GM19463 (cell line): ENCODE results near the gene KLRC1.
"Not testable (repeated sequence)": the region's sequence is repeated elsewhere in the genome, so short reads cannot be mapped to it uniquely, and the experiment has no call there.

ENCODE experiments used
- ATAC-seq: cut with Tn5 transposase; IDR thresholded peaks from one replicate; pipeline ENCODE4 v1.9.1; 2021; ENCODE audit warnings: mild to moderate bottlenecking, moderate library complexity; ENCODE audit not compliant: unreplicated experiment

Gene KLRC1

DNA sequence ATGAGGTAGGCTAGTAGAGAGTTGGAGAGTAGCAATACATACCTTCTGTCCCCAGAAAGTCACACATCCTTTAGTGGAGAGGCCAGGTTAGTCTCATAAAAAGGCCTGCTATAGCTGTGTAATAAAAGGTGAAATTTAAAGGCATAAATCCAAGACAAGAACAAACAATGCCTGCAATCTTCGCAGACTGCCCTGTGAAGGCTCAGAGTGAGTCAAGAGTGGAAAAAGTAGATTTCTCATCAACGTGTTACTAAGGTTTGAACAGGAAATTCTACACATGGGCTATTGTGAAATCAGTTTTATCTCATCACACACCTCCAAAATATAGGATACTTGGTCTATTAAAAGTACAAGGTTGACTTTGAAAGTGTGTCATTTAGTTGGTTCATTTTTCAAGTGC is at the start of gene KLRC1:
Gene KLRC1, minus strand, starts transcription at position 222 of the 400 bp plus-strand sequence. CDS start 2,221 bp downstream, outside the sequence.
- ATAC-seq: no peak

DNA sequence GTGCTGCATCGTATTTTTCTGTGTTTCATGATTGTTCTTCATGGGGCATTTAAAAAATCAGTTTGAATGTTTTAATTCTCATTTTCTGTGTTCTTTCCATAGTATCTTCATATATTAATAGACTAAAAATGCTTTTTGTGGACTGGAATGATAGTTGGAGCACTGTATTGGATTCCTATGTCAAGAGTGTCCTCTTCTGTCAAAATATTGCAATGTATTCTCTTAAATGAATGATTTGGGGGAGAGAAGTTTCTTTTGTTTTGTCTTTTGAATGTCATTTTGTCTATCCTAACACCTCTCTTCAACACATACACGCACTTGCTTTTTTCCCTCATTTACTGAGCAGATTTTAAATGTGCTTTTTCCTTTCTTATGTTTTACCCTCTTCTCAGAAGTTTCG is 47.9 kb upstream of the KLRC1 start:
- ATAC-seq: no peak

DNA sequence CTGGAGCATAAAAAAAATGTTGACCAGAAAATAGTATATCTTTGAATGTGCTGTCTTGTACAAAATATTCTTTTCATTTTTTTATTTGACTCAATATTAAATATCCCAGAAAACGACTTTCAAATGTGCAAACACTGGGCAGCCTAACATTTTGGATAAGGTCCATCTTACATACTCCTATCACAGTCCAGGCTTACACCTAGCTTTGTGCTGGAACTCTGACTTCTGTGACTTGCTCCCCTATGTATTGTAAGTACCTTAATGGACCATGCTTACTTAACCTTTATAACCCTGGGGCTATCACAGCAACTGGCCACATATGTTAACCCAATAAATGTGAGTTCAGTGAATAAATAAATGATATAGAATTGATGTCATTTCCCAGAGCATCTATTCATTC is 44.9 kb upstream of the KLRC1 start:
- ATAC-seq: no peak

GRCh38 chr12:10497602-10498001 is 44.4 kb upstream of the KLRC1 start:
- no peak for ATAC-seq

DNA sequence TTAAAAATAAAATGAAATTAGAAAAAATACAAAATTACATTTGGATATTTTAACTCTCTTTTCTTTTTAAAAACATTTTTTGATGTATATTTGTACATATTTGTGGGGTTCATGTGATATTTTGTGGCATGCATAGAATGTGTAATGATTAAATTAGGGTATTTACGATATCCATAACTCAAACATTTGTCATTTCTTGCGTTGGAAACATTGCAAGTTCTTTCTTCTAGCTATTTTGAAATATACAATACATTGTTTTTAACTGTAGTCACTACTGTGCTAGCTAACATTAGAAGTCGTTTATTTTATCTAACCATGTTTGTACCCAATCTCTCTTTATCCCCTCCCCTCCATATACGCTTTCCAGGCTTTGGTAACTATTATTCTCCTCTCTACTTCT is 38.6 kb upstream of the KLRC1 start:
- ATAC-seq: no peak

DNA sequence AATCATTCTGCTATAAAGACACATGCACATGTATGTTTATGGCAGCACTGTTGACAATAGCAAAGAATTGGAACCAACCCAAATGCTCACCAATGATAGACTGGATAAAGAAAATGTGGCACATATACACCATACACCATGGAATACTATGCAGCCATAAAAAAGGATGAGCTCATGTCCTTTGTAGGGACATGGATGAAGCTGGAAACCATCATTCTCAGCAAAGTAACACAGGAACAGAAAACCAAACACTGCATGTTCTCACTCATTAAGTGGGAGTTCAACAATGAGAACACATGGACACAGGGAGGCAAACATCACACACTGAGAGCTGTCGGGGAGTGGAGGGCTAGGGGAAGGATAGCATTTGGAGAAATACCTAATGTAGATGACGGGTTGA is 34.2 kb upstream of the KLRC1 start:
- not testable (repeated sequence) for ATAC-seq

- not testable (repeated sequence) for ATAC-seq
Measured at GRCh38 chr12:10481901-10482300, 28.7 kb upstream of the KLRC1 start.

- ATAC-seq: not testable (repeated sequence)
Measured at GRCh38 chr12:10472808-10473207, 19.6 kb upstream of the KLRC1 start.

GRCh38 chr12:10469701-10470100 is 16.5 kb upstream of the KLRC1 start:
- ATAC-seq: no peak

DNA sequence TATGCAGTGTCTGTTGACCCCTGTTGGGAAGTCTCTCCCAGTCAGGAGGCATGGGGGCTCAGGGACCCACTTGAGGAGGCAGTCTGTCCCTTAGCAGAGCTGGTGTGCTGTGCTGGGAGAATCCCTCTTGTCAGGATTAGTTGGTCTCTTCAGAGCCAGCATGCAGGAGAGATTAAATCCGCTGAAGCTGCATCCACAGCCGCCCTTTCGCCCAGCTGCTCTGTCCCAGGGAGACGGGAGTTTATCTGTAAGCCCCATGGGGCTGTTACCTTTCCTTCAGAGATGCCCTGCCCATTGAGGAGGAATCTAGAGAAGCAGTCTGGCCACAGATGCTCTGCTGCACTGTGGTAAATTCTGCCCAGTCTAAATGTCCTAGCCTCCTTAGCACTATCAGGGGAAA is 13.1 kb upstream of the KLRC1 start:
- ATAC-seq: no peak

DNA sequence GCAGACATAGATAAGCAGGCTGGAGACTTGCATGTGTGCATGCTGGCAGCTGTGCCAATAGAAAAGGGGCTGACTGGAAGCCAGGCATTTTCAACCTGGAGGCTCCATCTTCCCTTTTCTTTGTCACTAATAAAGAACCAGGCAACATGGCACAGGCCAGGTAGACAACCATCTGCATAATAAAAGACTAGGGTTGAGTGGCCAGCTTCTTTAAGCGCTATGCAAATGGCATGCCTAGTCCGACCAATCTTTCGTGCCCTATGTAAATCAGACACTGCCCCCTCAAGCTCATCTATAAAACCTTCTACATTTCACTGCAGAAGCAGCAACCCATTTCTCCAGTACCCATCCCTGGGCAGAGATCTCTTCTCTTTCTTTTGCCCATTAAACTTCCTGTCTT is 4.6 kb upstream of the KLRC1 start:
- no peak for ATAC-seq

- no peak for ATAC-seq
Measured at GRCh38 chr12:10456856-10457255, 3.7 kb upstream of the KLRC1 start.

DNA sequence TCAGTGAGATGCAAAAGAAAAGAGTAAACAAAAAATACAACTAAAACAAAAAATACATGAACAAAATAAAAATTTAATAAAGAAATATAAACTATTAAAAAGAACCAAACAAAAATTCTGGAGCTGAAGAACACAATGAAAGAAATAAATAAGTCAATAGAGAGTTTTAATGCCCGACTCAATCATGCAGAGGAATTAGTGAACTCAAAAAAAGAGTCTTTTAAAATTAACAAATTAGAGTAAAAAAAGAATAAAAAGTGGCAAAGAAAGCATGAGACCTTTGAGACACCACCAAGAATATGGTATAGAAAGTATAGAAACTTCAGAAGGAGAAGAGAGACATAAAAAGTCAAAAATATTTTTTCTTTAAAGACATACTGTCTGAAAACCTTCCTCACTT is 2.6 kb upstream of the KLRC1 start:
- no peak for ATAC-seq

DNA sequence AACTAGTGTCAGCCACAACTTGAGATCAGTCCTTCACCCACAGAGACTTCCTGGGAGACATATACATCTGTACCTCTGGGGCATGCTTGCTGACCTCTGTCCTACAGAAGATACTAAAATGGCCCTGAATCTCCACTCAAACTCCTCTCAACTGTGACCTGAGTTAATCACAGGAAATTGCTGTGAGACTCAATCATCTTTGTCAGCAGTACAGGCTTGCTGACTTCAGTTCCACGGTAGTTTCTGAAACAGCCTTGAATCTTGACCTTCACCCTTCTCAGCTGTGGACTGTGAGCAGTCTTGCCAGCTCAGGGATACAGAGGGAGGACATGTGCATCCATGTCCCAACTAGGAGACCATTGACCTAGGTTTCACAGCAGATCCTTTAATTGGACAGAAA is 1.4 kb upstream of the KLRC1 start:
- no peak for ATAC-seq

- ATAC-seq: no peak
Measured at GRCh38 chr12:10448236-10448635, 4.9 kb downstream of the KLRC1 start.

DNA sequence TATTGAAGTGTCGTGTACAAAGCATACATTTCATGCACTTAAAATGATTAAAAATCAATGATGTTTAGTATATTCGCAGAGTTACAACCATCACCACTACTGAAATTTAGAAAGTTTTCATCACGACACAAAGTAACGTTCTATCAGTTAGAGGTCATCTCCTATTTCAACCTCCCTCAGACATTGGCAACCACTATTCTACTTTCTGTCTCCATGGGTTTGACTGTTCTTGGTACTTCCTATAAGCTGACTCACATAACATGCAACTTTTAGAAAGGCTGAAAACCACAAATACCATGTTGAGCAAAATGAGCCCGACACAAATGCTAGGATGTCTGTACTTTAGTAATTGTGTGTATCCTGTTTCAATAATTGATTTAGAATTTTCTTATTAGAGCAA is 7.1 kb downstream of the KLRC1 start:
- not testable (repeated sequence) for ATAC-seq

- ATAC-seq: not testable (repeated sequence)
Measured at GRCh38 chr12:10441144-10441543, 12.0 kb downstream of the KLRC1 start.

DNA sequence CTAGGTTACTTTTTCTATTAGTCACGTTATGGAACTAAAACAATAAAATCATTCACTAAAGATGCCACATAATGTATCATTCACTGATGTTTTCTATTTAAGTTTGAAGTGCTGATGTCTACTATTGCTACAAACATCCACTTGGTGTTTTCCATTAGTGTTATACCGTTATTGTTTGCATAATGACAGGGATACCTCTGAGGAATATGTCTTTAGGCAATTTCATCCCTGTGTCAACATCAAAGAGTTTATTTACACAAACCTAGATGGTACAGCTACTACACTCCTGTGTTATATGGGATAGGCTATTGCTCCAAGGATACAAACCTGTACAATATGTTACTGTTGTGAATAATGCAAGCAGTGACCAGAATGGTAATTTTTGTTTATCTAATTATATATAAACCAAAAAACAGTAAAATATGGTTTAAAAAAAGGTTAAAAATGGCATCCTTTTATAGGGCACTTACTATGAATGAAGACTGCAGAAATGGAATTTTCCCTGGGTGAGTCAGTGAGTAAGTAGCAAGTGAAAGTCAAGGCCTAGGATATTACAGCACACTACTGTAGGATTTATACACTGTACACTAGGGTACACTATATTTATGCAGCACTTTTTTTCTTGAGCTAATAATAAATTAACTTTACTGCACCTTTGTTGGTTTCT is 13.4 kb downstream of the KLRC1 start:
- not testable (repeated sequence) for ATAC-seq

GRCh38 chr12:10437601-10438000 is 15.6 kb downstream of the KLRC1 start:
- not testable (repeated sequence) for ATAC-seq

DNA sequence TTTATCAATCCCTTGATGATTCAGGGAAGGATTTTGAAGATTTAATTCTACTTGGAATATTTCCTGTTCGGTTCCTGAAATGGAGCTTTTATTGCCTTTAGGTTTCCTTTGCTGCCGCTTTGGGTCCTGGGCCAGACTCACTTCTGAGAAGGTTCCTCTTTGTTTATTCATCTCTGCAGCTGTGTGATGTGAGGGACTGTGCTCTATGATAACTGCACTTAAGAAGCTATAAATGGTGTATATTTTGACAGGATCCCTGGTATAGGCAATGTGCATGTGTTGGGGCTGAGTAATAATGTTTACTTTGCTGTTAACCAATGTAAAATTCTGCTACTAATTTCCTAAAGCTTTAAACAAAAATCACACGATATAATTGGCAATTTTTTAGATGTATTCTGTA is 17.4 kb downstream of the KLRC1 start, which contains the start of gene KLRC2:
Gene KLRC2, minus strand, starts transcription at position 195 of the 400 bp plus-strand sequence. Its CDS starts 24 bp downstream, at position 171.
- not testable (repeated sequence) for ATAC-seq

DNA sequence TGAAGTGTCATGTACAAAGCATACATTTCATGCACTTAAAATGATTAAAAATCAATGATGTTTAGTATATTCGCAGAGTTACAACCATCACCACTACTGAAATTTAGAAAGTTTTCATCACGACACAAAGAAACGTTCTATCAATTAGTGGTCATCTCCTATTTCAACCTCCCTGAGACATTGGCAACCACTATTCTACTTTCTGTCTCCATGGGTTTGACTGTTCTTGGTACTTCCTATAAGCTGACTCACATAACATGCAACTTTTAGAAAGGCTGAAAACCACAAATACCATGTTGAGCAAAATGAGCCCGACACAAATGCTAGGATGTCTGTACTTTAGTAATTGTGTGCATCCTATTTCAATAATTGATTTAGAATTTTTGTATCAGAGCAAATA is 22.6 kb downstream of the KLRC1 start:
- ATAC-seq: not testable (repeated sequence)

GRCh38 chr12:10425938-10426337 is 27.2 kb downstream of the KLRC1 start:
- ATAC-seq: not testable (repeated sequence)
